Left renal cortex interstitium (tissue), 4 donors: ENCODE results near the gene ZBTB20. TPM values are rescaled to one million over a fixed set of nuclear protein-coding genes. Genes with fewer than 3 reads are reported as not detected.

ENCODE experiments used
- DNase-seq, 4 donors: peaks; one replicate each; pipeline ENCODE4 v3.0.0-alpha.2; 2013; ENCODE audit warnings: low read depth in 4 of 4, low spot score in 2 of 4, missing footprints in 1 of 4
- polyA plus RNA-seq, 4 donors: library from polyadenylated mRNA; unstranded; fragments of 120-200 nt; gene quantifications; one replicate each; pipeline ENCODE4 v1.2.1, GENCODE V29; 2013; ENCODE audit not compliant: insufficient read length in 4 of 4

ZBTB20 gene
- polyA plus RNA-seq, 4 donors: 4.5 to 6.5 (median 5.8) TPM

- DNase-seq: no peak
These were observed 640.3 kb downstream of the ZBTB20 start for GRCh38 chr3:114506591-114507300.

GRCh38 chr3:114504941-114505628 lies 642.0 kb downstream of the ZBTB20 start:
- DNase-seq: no peak

GRCh38 chr3:114502204-114502603 lies 644.9 kb downstream of the ZBTB20 start:
- DNase-seq: no peak

- DNase-seq: no peak
These were observed 647.1 kb downstream of the ZBTB20 start for GRCh38 chr3:114499976-114500375.

- no peak for DNase-seq
These were observed 648.3 kb downstream of the ZBTB20 start for GRCh38 chr3:114498539-114499370.

GRCh38 chr3:114496874-114497273 lies 650.2 kb downstream of the ZBTB20 start:
- no peak for DNase-seq

- DNase-seq: no peak
These were observed 650.6 kb downstream of the ZBTB20 start for GRCh38 chr3:114496466-114496865.

- DNase-seq: no peak
These were observed 651.1 kb downstream of the ZBTB20 start for GRCh38 chr3:114496021-114496434.

GRCh38 chr3:114494498-114494897 lies 652.6 kb downstream of the ZBTB20 start:
- DNase-seq: no peak

- no peak for DNase-seq
These were observed 656.3 kb downstream of the ZBTB20 start for GRCh38 chr3:114490829-114491228.

GRCh38 chr3:114487502-114487901 lies 659.6 kb downstream of the ZBTB20 start:
- DNase-seq: no peak

- DNase-seq: no peak
These were observed 662.2 kb downstream of the ZBTB20 start for GRCh38 chr3:114484919-114485318.

GRCh38 chr3:114481113-114481512 lies 666.0 kb downstream of the ZBTB20 start:
- DNase-seq: no peak

GRCh38 chr3:114480442-114480841 lies 666.6 kb downstream of the ZBTB20 start:
- DNase-seq: no peak

GRCh38 chr3:114478801-114479200 lies 668.3 kb downstream of the ZBTB20 start:
- DNase-seq: no peak

GRCh38 chr3:114476511-114476910 lies 670.6 kb downstream of the ZBTB20 start:
- no peak for DNase-seq

- no peak for DNase-seq
These were observed 675.6 kb downstream of the ZBTB20 start for GRCh38 chr3:114471478-114471877.

GRCh38 chr3:114469070-114469469 lies 678.0 kb downstream of the ZBTB20 start:
- DNase-seq: no peak

GRCh38 chr3:114466816-114467215 lies 680.3 kb downstream of the ZBTB20 start:
- no peak for DNase-seq

- DNase-seq: no peak
These were observed 680.8 kb downstream of the ZBTB20 start for GRCh38 chr3:114466251-114466650.

GRCh38 chr3:114464548-114464947 lies 682.5 kb downstream of the ZBTB20 start:
- DNase-seq: no peak
